ENCODE data around the gene CD48.

The CD48 gene

DNA sequence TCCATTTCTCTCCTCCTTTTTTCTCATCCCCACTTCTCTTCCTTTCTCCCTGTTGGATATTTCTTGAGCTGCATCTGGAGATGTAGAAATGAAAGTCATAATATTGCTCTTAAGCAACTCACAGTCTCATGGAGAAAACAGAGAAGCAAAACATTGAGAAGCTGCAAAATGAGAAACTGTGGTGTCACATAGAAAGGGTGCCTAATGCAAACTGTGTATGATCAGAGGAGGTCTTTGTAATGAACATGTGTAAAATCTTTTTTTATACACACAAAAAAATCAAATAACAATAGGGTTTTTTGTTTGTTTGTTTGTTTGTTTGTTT lies 15.7 kb upstream of the CD48 start:
- no peak overlapping the region for H3K4me3 ChIP-seq (IDR thresholded peaks at IDR 0.05; ENCODE audit: insufficient read depth, low read depth, low read length)
- peak overlapping the region; percentile 26 for H3K4me2 ChIP-seq
- peak overlapping the region; percentile 56 for H2AFZ ChIP-seq (ENCODE audit: low read depth)
- peak overlapping the region; percentile 22; the same call in 1 of the 2 replicates for H3K9ac ChIP-seq
- TF ChIP-seq, protein P1, sequence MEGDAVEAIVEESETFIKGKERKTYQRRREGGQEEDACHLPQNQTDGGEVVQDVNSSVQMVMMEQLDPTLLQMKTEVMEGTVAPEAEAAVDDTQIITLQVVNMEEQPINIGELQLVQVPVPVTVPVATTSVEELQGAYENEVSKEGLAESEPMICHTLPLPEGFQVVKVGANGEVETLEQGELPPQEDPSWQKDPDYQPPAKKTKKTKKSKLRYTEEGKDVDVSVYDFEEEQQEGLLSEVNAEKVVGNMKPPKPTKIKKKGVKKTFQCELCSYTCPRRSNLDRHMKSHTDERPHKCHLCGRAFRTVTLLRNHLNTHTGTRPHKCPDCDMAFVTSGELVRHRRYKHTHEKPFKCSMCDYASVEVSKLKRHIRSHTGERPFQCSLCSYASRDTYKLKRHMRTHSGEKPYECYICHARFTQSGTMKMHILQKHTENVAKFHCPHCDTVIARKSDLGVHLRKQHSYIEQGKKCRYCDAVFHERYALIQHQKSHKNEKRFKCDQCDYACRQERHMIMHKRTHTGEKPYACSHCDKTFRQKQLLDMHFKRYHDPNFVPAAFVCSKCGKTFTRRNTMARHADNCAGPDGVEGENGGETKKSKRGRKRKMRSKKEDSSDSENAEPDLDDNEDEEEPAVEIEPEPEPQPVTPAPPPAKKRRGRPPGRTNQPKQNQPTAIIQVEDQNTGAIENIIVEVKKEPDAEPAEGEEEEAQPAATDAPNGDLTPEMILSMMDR (conservative IDR thresholded peaks at IDR 0.05; ENCODE audit: low read depth, low read length), result no peak
- no peaks in the 10 kb centered on the region for H4K20me1 ChIP-seq (ENCODE audit: insufficient read depth)
- H3K36me3 ChIP-seq (ENCODE audit: insufficient read depth), result no peaks in the 10 kb centered on the region
- H3K79me2 ChIP-seq (ENCODE audit: insufficient read depth, low read depth), result no peaks in the 10 kb centered on the region
- peaks cover 19% of the 10 kb centered on the region for H3K4me1 ChIP-seq (ENCODE audit: low read depth, poor library complexity, severe bottlenecking)
- H3K27ac ChIP-seq, result no peak overlapping the region
- no peaks in the 10 kb centered on the region for H3K27me3 ChIP-seq (ENCODE audit: insufficient read depth, low read depth)

DNA sequence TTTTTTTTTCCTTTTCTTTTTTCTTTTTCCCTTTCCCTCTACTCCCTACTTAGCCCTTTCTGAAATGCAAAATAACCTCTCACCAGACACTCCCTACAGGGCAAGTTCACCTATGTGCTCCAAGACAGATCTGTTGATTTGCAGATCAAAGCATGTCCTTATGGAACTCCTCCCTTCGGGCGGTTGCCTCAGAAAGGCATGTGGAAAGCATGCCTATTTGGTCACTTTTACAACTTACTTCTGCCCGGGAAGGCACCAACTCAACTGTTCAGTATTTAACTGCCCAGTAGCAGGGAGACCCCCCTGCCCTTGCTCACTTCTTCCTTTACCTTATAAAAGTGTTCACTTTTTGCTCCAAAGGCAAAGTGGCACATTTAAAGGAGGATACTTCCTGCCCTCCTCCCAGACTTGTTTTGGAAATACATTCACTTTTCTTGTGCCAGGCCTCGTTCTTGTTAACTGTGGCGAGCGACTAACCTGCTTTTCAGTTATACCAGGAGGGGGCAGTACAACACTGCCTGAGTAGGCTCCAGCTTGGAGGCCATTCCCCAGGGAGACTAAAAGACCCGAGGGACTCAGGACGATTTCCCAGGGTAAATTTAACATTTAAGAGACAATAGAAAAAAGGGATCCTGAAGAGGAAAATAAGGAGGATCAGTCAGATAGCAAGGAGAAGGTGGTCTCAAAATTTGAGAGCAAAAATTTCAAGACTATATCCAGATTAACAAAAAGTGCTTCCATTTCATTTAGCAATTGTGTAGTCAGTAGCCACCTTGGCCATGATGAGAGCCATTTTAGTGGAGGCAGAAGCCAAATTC lies 15.1 kb upstream of the CD48 start:
- Histone ChIP-seq H3K27ac (peak overlapping the region; percentile 18; the same call in 1 of the 2 replicates), H3K4me2 (peak overlapping the region; percentile 26), H3K27me3 (ENCODE audit: insufficient read depth, low read depth) (no peaks in the 10 kb centered on the region), H3K36me3 (ENCODE audit: insufficient read depth) (no peaks in the 10 kb centered on the region), H2AFZ (ENCODE audit: low read depth) (peak overlapping the region; percentile 56), H3K9ac (peak overlapping the region; percentile 22; the same call in 1 of the 2 replicates), H3K4me3 (IDR thresholded peaks at IDR 0.05; ENCODE audit: insufficient read depth, low read depth, low read length) (no peak overlapping the region), H3K4me1 (ENCODE audit: low read depth, poor library complexity, severe bottlenecking) (peaks cover 19% of the 10 kb centered on the region), H3K79me2 (ENCODE audit: insufficient read depth, low read depth) (no peaks in the 10 kb centered on the region), H4K20me1 (ENCODE audit: insufficient read depth) (no peaks in the 10 kb centered on the region)
- TF ChIP-seq, protein P1 (conservative IDR thresholded peaks at IDR 0.05; ENCODE audit: low read depth, low read length), result peak; percentile 100

DNA sequence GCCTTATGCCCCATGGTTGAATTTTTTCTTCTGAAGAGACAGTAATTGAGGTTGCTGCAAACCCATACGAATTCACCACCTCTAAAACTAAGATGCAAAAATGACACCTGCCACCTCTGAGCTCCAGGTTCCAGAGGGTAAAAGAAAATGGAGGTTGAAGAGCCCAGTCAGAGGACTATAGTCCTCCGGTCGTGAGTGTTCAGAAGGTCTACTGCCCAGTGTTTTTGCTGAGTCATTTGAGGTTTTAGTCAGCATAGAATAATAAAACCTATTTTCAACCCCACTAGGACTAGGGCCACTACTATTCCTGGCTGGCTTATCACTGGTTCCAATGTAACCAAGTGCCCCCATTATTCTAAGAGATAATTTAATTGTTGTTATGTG lies 14.5 kb upstream of the CD48 start:
- Histone ChIP-seq H3K9ac (peak overlapping the region; percentile 22; the same call in 1 of the 2 replicates), H3K4me1 (ENCODE audit: low read depth, poor library complexity, severe bottlenecking) (peaks cover 19% of the 10 kb centered on the region), H3K79me2 (ENCODE audit: insufficient read depth, low read depth) (no peaks in the 10 kb centered on the region), H3K4me2 (peak overlapping the region; percentile 26; the same call in 1 of the 2 replicates), H4K20me1 (ENCODE audit: insufficient read depth) (no peaks in the 10 kb centered on the region), H2AFZ (ENCODE audit: low read depth) (peak overlapping the region; percentile 56), H3K4me3 (IDR thresholded peaks at IDR 0.05; ENCODE audit: insufficient read depth, low read depth, low read length) (no peak overlapping the region), H3K27ac (peak overlapping the region; percentile 18; the same call in 1 of the 2 replicates), H3K36me3 (ENCODE audit: insufficient read depth) (no peaks in the 10 kb centered on the region), H3K27me3 (ENCODE audit: insufficient read depth, low read depth) (no peaks in the 10 kb centered on the region)
- TF ChIP-seq, protein P1 (conservative IDR thresholded peaks at IDR 0.05; ENCODE audit: low read depth, low read length), result no peak

DNA sequence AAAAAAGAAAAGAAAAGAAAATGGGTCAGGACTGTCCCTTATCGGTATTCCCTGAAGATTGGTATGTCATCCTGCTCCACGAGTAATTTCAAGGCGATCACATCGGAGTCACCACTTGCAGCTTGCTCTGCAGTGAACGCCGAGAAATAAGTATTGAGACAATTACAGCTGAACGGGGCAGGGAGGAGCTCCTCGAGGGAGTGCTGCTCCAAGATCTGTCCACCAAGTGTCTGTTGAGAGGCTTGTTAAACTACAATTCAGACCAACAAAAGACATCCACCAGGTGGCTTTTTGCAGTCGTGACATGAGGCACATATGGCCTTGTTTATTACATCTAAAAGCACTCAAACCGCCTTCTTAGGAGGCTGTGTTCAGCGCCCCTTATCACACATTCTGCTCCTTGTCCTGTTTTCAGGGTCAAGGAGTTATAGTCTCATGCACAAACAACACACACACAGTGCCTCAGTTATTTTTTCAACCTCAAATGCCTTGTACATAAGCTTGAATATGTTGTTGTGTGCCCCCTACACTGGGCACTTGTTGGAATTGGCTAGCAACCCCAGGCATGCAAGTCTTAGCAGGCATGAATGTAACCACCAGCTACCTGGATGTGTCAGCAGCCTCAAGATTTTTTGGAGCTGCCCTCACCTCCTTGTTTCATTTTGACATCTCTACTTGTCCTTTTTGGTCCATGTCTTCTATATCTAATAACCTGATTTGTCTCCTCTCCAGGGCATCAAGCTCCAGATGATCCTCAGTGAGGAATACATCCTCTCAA lies 13.0 kb upstream of the CD48 start:
- H3K9ac ChIP-seq, result no peak overlapping the region
- no peak overlapping the region for H3K27ac ChIP-seq
- H3K4me3 ChIP-seq (IDR thresholded peaks at IDR 0.05; ENCODE audit: insufficient read depth, low read depth, low read length), result no peak overlapping the region
- no peaks in the 10 kb centered on the region for H4K20me1 ChIP-seq (ENCODE audit: insufficient read depth)
- peaks cover 19% of the 10 kb centered on the region for H3K4me1 ChIP-seq (ENCODE audit: low read depth, poor library complexity, severe bottlenecking)
- H3K4me2 ChIP-seq, result no peak overlapping the region
- no peaks in the 10 kb centered on the region for H3K36me3 ChIP-seq (ENCODE audit: insufficient read depth)
- H3K27me3 ChIP-seq (ENCODE audit: insufficient read depth, low read depth), result no peaks in the 10 kb centered on the region
- no peaks in the 10 kb centered on the region for H3K79me2 ChIP-seq (ENCODE audit: insufficient read depth, low read depth)
- TF ChIP-seq, protein P1 (conservative IDR thresholded peaks at IDR 0.05; ENCODE audit: low read depth, low read length), result 0 out of 2 replicates have a peak, but pooled peaks have one; percentile 13
- no peak overlapping the region for H2AFZ ChIP-seq (ENCODE audit: low read depth)
